ENCODE results near the gene AFP. TPM values are rescaled to one million over a fixed set of nuclear protein-coding genes. Genes with fewer than 3 reads are reported as not detected.

AFP gene
- total and polyA plus RNA-seq, 2 of the 8 experiments (the other 6 are each of a cell fraction or from before 2014, with no cell fraction given) = 6.1 to 10.4 TPM

DNA sequence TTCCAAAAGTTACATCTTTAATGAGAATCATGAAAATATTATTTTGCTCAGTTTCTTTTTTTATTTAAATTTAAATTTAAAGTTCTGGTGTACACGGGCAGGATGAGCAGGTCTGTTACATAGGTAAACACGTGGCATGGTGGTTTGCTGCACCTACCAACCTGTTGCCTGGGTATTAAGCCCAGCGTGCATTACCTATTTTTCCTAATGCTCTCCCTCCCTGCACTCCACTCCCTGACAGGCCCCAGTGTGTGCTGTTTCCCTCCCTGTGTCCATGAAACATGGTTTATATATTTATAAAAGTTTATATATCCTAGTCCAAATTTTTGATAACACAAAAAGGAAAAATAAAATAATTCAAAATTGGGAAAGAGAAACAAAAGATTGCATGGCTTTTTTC is 4.0 kb downstream of the AFP start (continued):
- TF ChIP-seq RFX5 (IDR thresholded peaks at IDR 0.05; ENCODE audit: borderline replicate concordance, low read depth, low read length) (no peak), TCF12 (IDR thresholded peaks at IDR 0.05; ENCODE audit: low read depth, low read length) (no peak)
